CD4-positive, alpha-beta memory T cell (primary cell): Measurements from ENCODE around the gene HMGCS1. TPM values are rescaled to one million over a fixed set of nuclear protein-coding genes. Genes with fewer than 3 reads are reported as not detected.
"Not testable (repeated sequence)": the region's sequence is repeated elsewhere in the genome, so short reads cannot be mapped to it uniquely, and the experiment has no call there.

Experiments
- CTCF ChIA-PET: fragments of 350-600 bp; sonication (Branson Sonifier 250); formaldehyde crosslinking; loops from one replicate; lab custom pipeline; 2021; ENCODE audit warnings: inconsistent platforms; ENCODE audit not compliant: partially characterized antibody; lab: Charles Lee
- POLR2A ChIA-PET: fragments of 350-600 bp; sonication (Branson Sonifier 250); formaldehyde crosslinking; loops from one replicate; lab custom pipeline; 2021; ENCODE audit not compliant: partially characterized antibody; lab: Charles Lee
- DNase-seq, 5 donors: peaks; one replicate each; pipeline versions ENCODE4 v3.0.0 to v3.0.0-alpha.2; 2020 to 2022; ENCODE audit warnings: mixed read lengths in 1 of 5
- H3K27ac ChIP-seq: one replicate; pipeline ENCODE4 v1.7.0; 2013; ENCODE audit warnings: low read depth, low read length
- H3K27me3 ChIP-seq: 2 replicates; pipeline ENCODE4 v1.7.0; 2013; ENCODE audit warnings: mild to moderate bottlenecking, low read length, moderate library complexity; ENCODE audit not compliant: insufficient read depth
- H3K36me3 ChIP-seq: 2 replicates; pipeline ENCODE4 v1.7.0; 2013; ENCODE audit warnings: mild to moderate bottlenecking, low read length, moderate library complexity; ENCODE audit not compliant: insufficient read depth
- H3K4me1 ChIP-seq: 2 replicates; pipeline ENCODE4 v1.7.0; 2013; ENCODE audit warnings: mild to moderate bottlenecking, low read length, moderate library complexity; ENCODE audit not compliant: insufficient read depth
- H3K4me3 ChIP-seq, 2 donors: one replicate each; pipeline ENCODE4 v1.7.0; 2013; ENCODE audit warnings: low read length in 2 of 2, mild to moderate bottlenecking in 1 of 2
- H3K9me3 ChIP-seq, 2 donors: one replicate each; pipeline ENCODE4 v1.7.0; 2013; ENCODE audit warnings: low read length in 2 of 2, control low read depth in 1 of 2; ENCODE audit not compliant: control insufficient read depth in 1 of 2
- H3K27ac Mint-ChIP-seq, 7 donors: one replicate each; pipeline ENCODE4 v1.8.0; 2020 to 2021; ENCODE audit warnings: mixed read lengths in 7 of 7, mild to moderate bottlenecking in 6 of 7, inconsistent platforms in 3 of 7, moderate library complexity in 3 of 7
- H3K27me3 Mint-ChIP-seq, 2 donors: one replicate each; pipeline ENCODE4 v1.8.0; 2020 to 2021; ENCODE audit warnings: mixed read lengths in 2 of 2
- H3K36me3 Mint-ChIP-seq, 2 donors: one replicate each; pipeline ENCODE4 v1.8.0; 2020 to 2021; ENCODE audit warnings: mixed read lengths in 2 of 2, inconsistent platforms in 1 of 2, mild to moderate bottlenecking in 1 of 2
- H3K4me1 Mint-ChIP-seq, 4 donors: one replicate each; pipeline ENCODE4 v1.8.0; 2020 to 2021; ENCODE audit warnings: mixed read lengths in 4 of 4, mild to moderate bottlenecking in 1 of 4
- H3K4me3 Mint-ChIP-seq, 8 donors: one replicate each; pipeline ENCODE4 v1.8.0; 2020 to 2021; ENCODE audit warnings: mixed read lengths in 8 of 8, mild to moderate bottlenecking in 7 of 8, moderate library complexity in 6 of 8, inconsistent platforms in 3 of 8
- H3K9me3 Mint-ChIP-seq, 8 donors: one replicate each; pipeline ENCODE4 v1.8.0; 2020 to 2021; ENCODE audit warnings: mixed read lengths in 8 of 8, mild to moderate bottlenecking in 5 of 8, inconsistent platforms in 3 of 8, moderate library complexity in 1 of 8
- intact Hi-C: fragments of 100-400 bp; cut with micrococcal nuclease; formaldehyde crosslinking; loops from one replicate; pipeline ENCODE4 v1.15.1; 2023
- polyA plus RNA-seq, 2 donors: library from polyadenylated mRNA; unstranded; fragments of 300-500 nt; fragmentation: Illumina TruSeq; gene quantifications; one replicate each; pipeline ENCODE4 v1.2.3, GENCODE V29; 2021
- total RNA-seq, 2 experiments: library from RNA; stranded (reverse); gene quantifications; one replicate each; pipeline ENCODE4 v1.2.3, GENCODE V29; 2021

HMGCS1 gene
- total and polyA plus RNA-seq, 4 experiments from 2014 or later: 3.3 to 35.7 (median 17.3) TPM

DNA sequence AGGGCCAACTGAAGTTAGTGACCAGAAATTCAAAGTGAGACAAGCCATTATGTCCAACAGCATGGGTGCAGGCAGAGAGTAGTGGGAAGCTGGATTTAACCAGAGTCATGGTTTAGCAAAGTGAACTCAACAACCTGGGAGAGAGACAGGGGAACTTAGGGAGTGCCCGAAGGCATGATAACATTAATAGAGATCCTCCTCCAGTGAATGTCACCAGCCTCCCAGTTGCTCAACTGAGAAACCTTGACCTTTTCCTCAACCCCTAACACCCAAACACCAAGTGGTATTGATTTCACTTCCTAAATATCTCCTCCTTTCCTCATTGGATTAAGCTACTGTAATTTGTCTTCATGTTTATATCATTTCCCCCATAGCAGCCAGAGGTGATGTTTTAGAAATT is 42.6 kb downstream of the HMGCS1 start:
- Mint-ChIP-seq H3K27me3 (peaks cover 7 to 15% of the 10 kb centered on the region in 2 donors), H3K27ac (no peak overlapping the region), H3K9me3 (peaks cover 0 to 18% (median 8%) of the 10 kb centered on the region in 8 donors), H3K4me1 (peaks cover 0 to 5% (median 0%) of the 10 kb centered on the region in 4 donors), H3K4me3 (no peak overlapping the region), H3K36me3 (no peaks in the 10 kb centered on the region)
- no peak for DNase-seq
- Histone ChIP-seq H3K27ac (no peak overlapping the region), H3K36me3 (no peaks in the 10 kb centered on the region), H3K27me3 (no peaks in the 10 kb centered on the region), H3K9me3 (no peaks in the 10 kb centered on the region), H3K4me1 (no peaks in the 10 kb centered on the region), H3K4me3 (no peak overlapping the region)
- intact Hi-C loops: no loop called here
- CTCF ChIA-PET: no interaction called here
- POLR2A ChIA-PET: no interaction called here

DNA sequence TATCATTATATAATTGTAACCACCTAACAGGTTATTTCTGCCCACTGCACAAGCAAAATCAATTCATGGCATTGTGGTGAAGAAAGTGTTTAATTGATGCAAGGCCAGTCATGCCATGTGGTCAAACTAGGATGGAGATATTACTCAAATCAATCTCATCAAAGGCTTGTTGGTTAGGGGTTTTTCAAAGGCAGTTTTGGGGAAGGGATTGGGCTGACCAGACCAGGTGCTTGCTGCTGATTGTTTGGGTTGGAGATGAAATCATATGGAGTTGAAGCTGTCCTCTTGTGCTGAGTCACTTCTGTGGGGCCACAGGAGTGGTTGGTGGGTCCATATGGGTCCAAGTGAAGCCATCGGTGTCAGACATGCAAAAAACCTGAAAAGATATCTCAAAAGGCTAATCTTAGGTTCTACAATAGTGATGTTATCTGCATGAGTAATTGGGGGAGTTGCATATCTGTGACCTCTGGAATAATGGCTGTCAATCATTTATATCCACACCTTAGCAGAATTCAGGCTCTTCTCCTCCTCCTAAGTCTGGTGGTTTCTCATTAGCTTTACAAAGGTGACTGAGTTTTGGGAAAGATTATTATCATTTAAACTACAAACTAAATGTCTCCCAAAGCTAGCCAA is 44.9 kb downstream of the HMGCS1 start:
- no peaks in the 10 kb centered on the region for H3K36me3 Mint-ChIP-seq
- Histone ChIP-seq H3K27ac (no peak overlapping the region), H3K4me1 (no peaks in the 10 kb centered on the region), H3K27me3 (no peaks in the 10 kb centered on the region), H3K4me3 (no peak overlapping the region), H3K36me3 (no peaks in the 10 kb centered on the region), H3K9me3 (no peaks in the 10 kb centered on the region)
- peaks cover 0 to 22% (median 8%) of the 10 kb centered on the region in 8 donors for H3K9me3 Mint-ChIP-seq
- ChIA-PET CTCF (no interaction called here), POLR2A (no interaction called here)
- H3K27me3 Mint-ChIP-seq: peaks cover 18 to 25% of the 10 kb centered on the region in 2 donors
- H3K27ac Mint-ChIP-seq: no peak overlapping the region
- no peak for DNase-seq
- H3K4me1 Mint-ChIP-seq: peaks cover 0 to 5% (median 0%) of the 10 kb centered on the region in 4 donors
- H3K4me3 Mint-ChIP-seq: no peak overlapping the region
- intact Hi-C loops: no loop called here

DNA sequence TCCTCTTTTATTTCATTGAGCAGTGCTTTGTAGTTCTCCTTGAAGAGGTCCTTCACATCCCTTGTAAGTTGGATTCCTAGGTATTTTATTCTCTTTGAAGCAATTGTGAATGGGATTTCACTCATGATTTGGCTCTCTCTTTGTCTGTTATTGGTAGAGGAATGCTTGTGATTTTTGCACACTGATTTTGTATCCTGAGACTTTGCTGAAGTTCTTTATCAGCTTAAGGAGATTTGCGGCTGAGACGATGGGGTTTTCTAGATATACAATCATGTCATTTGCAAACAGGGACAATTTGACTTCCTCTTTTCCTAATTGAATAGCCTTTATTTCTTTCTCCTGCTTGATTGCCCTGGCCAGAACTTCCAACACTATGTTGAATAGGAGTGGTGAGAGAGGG is 50.9 kb downstream of the HMGCS1 start:
- H3K4me3 Mint-ChIP-seq, H3K27ac ChIP-seq, POLR2A ChIA-PET, H3K36me3 Mint-ChIP-seq, H3K4me1 Mint-ChIP-seq, intact Hi-C loops, DNase-seq, CTCF ChIA-PET, H3K27me3 ChIP-seq, H3K4me3 ChIP-seq, H3K9me3 ChIP-seq, H3K4me1 ChIP-seq, H3K36me3 ChIP-seq, H3K27ac Mint-ChIP-seq: not testable (repeated sequence)
- Mint-ChIP-seq H3K9me3 (peaks cover 0 to 36% (median 9%) of the 10 kb centered on the region in 8 donors), H3K27me3 (peaks cover 19 to 22% of the 10 kb centered on the region in 2 donors)

DNA sequence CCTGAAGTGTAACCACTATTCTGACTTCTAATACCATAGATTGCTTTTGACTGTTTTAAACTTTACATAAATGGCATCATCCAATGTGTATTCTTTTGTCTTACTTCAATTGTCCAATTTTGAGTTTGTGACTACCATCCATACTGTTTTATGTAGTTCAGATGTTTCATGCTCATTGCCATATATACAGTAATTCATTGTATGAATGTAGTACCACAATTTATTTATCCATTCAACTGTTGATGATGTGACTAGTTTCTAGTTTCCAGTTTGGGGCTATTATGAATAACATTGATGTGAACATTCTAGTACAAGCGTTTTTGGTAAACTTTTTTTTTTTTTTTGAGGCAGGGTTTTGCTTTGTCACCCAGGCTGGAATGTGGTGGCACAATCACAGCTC is 55.1 kb downstream of the HMGCS1 start:
- POLR2A ChIA-PET: no interaction called here
- intact Hi-C loops: no loop called here
- H3K4me1 Mint-ChIP-seq: peaks cover 0 to 8% (median 4%) of the 10 kb centered on the region in 4 donors
- Histone ChIP-seq H3K4me3 (no peak overlapping the region), H3K9me3 (no peaks in the 10 kb centered on the region), H3K4me1 (no peaks in the 10 kb centered on the region), H3K36me3 (no peaks in the 10 kb centered on the region), H3K27ac (no peak overlapping the region), H3K27me3 (no peaks in the 10 kb centered on the region)
- peak overlapping the region in 1 of 8 donors; percentile 20 for H3K4me3 Mint-ChIP-seq
- no peak for DNase-seq
- CTCF ChIA-PET: no interaction called here
- H3K36me3 Mint-ChIP-seq: no peaks in the 10 kb centered on the region
- H3K9me3 Mint-ChIP-seq: peaks cover 0 to 18% (median 3%) of the 10 kb centered on the region in 8 donors
- H3K27ac Mint-ChIP-seq: no peak overlapping the region
- peaks cover 14% of the 10 kb centered on the region in 2 donors for H3K27me3 Mint-ChIP-seq

DNA sequence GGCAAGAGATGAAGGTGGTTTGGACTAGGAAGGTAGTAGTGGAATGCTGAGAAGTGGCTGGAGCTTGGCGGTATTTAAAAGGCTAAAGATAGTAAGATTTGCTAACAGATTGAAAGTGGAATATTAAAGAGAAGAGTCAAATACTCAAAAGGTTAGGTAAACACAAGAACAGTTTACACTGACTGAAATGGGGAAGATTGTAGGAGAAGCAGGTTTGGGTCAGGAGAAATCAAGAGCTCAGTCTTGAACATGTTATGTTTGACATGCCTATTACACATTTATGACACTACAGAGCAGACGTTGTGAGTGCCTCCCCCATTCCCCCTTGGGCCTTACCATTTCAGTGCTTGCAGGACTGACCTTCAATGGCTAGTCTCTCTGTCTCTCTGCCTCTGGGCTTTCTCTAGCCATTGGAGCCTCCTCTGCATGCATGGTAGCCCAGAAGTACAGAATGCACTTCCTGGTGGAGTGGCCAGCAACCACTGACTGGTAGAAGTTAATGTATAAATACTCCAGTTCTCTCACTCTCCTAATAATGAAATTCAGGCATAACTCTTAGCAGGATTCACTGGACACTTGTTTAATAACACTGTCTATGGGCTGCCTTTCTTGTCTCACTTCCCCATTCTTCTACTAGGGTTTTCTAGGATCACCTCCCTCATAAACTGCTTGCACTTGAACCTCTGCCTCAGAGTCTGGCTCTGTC is 56.8 kb downstream of the HMGCS1 start:
- H3K4me1 Mint-ChIP-seq: peaks cover 0 to 8% (median 4%) of the 10 kb centered on the region in 4 donors
- H3K4me3 Mint-ChIP-seq: no peak overlapping the region
- ChIA-PET CTCF (no interaction called here), POLR2A (no interaction called here)
- no peak overlapping the region for H3K4me3 ChIP-seq
- H3K27me3 Mint-ChIP-seq: peaks cover 8 to 14% of the 10 kb centered on the region in 2 donors
- H3K36me3 ChIP-seq: no peaks in the 10 kb centered on the region
- no peak overlapping the region for H3K27ac Mint-ChIP-seq
- H3K27me3 ChIP-seq: no peaks in the 10 kb centered on the region
- H3K9me3 Mint-ChIP-seq: peaks cover 0 to 4% (median 0%) of the 10 kb centered on the region in 8 donors
- no peaks in the 10 kb centered on the region for H3K36me3 Mint-ChIP-seq
- H3K4me1 ChIP-seq: no peaks in the 10 kb centered on the region
- H3K9me3 ChIP-seq: no peaks in the 10 kb centered on the region
- intact Hi-C loops: no loop called here
- no peak overlapping the region for H3K27ac ChIP-seq
- no peak for DNase-seq

DNA sequence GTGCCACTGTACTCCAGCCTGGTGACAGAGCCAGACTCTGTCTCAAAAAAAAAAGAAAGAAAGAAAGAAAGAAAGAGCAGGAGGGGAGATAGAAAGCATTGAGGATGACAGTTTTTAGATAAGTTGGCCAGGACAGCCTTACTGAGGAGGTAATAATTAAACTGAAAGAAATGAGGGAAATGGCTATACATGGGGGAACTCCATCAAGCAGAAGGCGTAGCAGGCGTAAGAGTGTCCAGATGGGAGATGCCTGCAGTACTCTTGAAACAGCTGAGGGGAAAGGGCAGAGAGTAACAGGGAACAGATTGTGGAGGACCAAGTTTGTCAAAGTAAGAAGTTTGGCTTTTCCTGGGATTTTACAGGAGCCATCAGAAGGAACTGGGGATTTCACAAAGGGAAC is 57.5 kb downstream of the HMGCS1 start:
- CTCF ChIA-PET: no interaction called here

DNA sequence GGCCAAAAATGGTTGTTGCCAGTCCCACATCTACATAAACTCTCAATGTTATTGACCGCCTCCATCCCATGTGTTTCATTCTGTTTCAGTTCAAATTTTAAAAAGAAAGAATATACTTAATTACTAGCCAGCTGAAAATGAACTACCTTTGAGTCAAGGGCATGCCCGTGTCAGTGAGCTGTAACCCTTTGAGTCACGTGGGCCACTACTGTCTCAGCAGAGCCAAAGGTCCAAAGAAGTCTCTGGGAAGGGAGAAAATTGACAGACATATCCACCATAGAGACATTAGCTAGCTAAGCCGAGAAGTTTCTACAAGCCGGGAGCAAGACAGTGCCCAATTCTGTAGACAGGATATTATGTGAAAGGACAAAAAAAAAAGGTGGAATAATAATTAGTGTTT is 61.5 kb downstream of the HMGCS1 start:
- peaks cover 0 to 1% (median 0%) of the 10 kb centered on the region in 8 donors for H3K9me3 Mint-ChIP-seq

More for the DNA sequence above, 57.5 kb downstream of the HMGCS1 start:
- Histone ChIP-seq H3K9me3 (no peaks in the 10 kb centered on the region), H3K4me3 (no peak overlapping the region), H3K27ac (no peak overlapping the region), H3K27me3 (no peaks in the 10 kb centered on the region), H3K4me1 (no peaks in the 10 kb centered on the region), H3K36me3 (no peaks in the 10 kb centered on the region)
- H3K27me3 Mint-ChIP-seq: peaks cover 5 to 14% of the 10 kb centered on the region in 2 donors
- H3K9me3 Mint-ChIP-seq: peaks cover 0 to 4% (median 0%) of the 10 kb centered on the region in 8 donors
- POLR2A ChIA-PET: no interaction called here
- H3K27ac Mint-ChIP-seq: peak overlapping the region in 2 of 7 donors; percentile 38 to 65
- intact Hi-C loops: no loop called here
- H3K4me1 Mint-ChIP-seq: peaks cover 0 to 8% (median 4%) of the 10 kb centered on the region in 4 donors
- DNase-seq: no peak
- H3K36me3 Mint-ChIP-seq: no peaks in the 10 kb centered on the region
- no peak overlapping the region for H3K4me3 Mint-ChIP-seq

More for the DNA sequence above, 61.5 kb downstream of the HMGCS1 start:
- DNase-seq: no peak
- Mint-ChIP-seq H3K4me1 (peaks cover 0 to under 1% (median 0%) of the 10 kb centered on the region in 4 donors), H3K27me3 (peaks cover 8 to 13% of the 10 kb centered on the region in 2 donors), H3K27ac (no peak overlapping the region), H3K36me3 (peaks cover 0 to 4% of the 10 kb centered on the region in 2 donors), H3K4me3 (no peak overlapping the region)
- intact Hi-C loops: no loop called here
- no peak overlapping the region for H3K4me3 ChIP-seq
- no peaks in the 10 kb centered on the region for H3K36me3 ChIP-seq
- no peaks in the 10 kb centered on the region for H3K27me3 ChIP-seq
- no peaks in the 10 kb centered on the region for H3K4me1 ChIP-seq
- ChIA-PET CTCF (no interaction called here), POLR2A (no interaction called here)
- H3K9me3 ChIP-seq: no peaks in the 10 kb centered on the region
- H3K27ac ChIP-seq: no peak overlapping the region
